ENCODE measurements around the gene STARD13.
"Not testable (repeated sequence)": the region's sequence is repeated elsewhere in the genome, so short reads cannot be mapped to it uniquely, and the experiment has no call there.

STARD13 gene

DNA sequence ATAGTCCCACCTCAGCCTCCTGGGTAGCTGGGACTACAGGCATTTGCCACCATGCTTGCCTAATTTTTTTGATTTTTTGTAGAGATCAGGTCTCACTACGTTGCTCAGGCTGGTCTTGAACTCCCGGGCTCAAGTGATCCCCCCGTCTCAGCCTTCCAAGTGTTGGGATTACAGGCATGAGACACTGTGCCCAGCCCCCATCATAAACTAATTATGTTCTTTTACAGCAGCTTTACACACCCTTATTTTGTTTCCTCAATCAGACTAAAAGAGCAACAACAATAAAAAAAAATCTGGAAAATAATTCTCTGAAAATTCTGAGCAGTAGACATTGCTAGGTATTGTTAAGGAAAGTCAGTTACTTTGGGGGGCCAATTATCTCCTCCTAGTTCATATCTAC, 35.7 kb downstream of the STARD13 start:
- no peak for DNase-seq

DNA sequence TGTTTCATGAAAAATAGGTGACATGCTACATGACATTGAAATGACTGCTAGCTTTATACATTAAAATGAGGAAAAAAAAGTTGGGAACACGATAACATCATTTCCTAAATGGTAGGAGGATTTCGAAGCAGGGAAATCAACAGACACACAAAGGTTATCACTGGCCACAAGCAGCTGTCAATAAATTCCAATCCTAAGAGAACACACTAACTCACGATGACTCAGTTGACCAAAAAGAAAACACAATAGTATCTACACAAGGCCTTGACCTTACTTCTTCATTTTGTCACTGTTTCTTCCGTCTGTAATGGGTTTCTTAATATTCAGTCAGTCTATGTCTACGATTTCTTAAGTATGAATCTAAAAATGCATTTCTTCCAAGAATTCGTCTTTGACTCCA, 36.5 kb downstream of the STARD13 start:
- DNase-seq, result no peak

DNA sequence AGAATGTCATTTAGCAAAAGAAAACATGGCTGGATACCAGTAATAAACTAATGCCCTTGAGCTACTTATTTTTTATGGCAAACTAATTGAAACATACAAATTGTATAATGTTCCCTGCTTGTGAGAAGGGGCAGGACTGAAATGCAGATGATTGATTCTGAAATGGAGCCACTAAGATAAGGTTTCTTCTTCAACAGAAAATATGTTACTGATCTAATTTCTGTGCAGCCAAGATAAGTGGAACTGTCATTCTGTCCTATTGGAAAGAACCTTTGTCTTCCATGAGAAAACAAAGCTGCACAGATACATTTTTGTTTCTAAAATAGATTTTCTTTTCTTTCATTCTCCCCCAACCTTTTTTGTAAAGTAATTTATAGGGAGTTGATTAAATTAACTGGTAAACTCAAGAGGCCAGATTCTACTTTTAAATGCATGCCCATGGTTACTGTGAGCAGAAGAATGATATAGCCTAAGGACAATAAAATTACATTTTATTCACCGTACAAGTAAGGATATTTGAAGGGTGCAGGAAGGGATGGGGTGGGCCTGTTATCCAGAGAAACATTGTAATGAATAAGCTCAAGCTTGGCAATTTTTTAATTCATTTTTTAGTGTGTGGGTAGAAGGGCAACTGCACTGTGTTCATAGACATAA, 39.9 kb downstream of the STARD13 start:
- DNase-seq, result no peak

DNA sequence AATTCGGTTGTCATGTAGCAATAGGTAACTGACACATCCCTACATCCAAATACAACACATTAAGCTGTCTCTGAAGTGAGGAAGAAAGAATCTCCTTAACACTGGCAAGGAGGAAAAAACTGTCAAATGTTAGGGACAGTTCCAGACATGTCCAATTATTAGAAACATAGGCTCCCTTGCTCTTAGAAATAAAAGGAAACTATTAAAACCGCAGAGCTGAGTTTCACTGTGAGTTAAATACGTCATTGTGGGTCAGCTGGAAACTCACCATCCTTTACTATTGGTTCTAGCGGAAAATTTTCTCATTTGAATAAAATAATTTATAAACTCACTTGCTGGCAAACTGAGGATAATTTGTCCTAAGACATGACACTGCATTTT, 40.7 kb downstream of the STARD13 start:
- DNase-seq, result no peak

DNA sequence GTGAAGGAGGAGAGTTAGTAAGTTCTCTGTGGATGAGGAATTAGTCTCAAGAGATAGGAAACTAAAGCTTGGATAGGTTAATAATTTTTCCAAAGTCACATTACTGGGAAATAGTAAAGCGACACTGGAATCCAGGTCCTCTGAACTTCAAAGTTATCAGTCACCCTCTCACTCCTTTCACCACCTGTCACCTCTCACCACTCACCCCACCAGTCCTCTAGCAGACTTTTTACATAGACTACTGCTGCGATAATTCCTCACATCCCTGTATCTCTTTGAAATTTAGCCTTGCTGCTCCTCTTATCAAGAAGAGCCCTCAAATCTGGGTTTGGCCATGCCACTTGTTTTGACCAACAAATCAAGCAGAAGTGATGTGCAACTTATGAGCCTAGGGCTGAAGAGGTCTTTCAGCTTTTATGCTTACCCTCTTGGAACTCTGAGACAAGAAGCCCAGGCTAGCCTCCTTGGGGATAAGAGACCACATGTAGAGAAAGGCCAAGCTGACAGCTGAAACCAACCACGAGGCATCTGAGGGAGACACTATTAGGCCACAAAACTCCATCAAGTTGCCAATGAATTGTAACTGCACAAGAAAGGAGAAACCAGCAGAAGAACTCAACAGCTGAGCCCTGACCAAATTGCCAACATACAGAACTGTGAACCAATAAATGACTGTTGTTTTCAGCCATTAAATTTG, 41.2 kb downstream of the STARD13 start:
- DNase-seq, result no peak

DNA sequence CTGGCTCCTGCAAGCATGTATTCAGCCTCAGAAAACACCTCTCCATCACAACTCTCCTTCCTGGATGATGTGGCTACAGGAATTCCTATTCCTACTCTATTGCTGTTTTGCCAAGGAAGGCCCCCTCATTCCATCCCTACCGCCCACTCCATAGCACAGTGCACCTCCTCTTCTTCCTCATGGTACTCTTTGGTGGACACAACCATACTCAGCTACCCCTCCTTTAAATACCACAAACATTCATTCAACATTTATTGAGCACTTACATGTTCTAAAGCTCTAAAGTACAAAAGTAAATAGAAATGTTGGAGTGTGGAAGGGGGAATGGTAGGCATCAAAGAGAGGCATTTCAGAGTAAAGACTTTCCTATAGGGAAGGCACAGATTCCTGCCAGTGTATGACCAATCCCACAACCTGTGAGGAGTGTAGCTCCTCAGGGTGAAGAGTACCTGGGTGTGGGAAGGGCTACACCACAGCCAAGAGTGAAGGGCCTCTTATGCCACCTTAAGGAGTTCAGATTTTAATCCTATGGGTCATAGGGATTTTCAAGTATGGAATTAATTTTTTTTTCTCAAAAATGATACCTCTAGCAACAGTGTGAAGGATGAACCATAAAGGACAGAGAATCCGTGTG, 42.5 kb downstream of the STARD13 start:
- no peak for DNase-seq

DNA sequence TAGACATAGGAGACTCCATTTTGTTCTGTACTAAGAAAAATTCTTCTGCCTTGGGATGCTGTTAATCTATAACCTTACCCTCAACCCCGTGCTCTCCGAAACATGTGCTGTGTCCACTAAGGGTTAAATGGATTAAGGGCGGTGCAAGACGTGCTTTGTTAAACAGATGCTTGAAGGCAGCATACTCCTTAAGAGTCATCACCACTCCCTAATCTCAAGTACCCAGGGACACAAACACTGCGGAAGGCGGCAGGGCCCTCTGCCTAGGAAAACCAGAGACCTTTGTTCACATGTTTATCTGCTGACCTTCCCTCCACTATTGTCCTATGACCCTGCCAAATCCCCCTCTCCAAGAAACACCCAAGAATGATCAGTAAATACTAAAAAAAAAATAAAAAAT, 43.2 kb downstream of the STARD13 start:
- DNase-seq, result not testable (repeated sequence)

DNA sequence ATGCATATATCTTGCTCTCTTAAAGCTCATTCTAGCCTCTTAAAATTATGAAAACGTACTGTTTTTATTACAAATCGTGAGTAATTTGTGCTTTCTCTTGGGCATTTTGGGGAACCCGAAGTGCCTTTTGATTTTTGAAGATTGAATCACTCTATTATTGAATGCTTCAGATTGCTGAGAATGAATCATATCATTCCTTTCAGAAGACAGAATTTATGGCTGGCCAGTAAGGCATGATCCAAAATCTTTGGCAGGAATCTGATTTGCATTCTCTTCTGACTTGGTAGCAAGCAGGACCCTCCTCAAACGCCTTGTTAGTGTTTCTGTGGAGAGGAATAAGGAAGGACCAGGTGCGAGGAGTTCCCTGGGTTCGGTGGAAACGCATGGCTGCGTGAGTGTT, 49.5 kb downstream of the STARD13 start:
- DNase-seq, result no peak

DNA sequence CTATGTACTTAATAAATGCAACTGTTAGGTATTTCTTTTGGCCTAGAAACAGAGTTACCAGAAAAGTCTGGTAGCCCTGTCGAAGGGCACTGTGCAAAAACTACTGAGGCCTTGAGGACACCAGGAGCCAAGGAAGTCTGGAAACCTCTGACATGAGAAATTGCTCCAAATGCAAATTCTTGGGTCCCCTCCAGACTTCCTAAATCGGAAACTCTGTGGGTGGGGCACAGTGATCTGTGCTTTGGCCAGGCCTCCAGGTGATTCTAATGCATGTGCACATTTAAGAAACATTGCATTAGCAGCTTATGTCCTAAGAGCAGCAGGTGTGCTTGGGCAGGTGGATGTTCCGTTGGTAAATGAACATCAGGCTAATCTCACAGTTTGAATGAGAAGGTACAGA, 50.0 kb downstream of the STARD13 start:
- DNase-seq, result no peak

DNA sequence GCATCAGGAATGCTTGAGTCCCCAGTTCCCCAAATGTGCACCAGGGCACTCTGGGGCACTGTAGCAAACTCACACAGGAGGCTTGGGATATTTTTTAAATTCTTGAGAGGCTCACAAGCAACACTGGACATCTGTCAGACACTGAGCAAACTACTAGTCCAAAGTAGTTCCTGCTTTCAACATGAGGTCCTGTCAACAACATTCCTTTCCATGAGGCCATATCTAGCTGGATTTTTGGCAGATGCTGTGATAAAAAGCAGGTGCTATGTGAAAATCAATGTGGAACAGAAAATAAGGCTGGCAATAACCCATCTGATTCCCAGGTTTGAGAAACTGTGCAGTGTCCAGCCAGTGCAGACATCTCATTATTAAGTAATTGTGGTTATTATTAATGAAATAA, 50.5 kb downstream of the STARD13 start:
- DNase-seq, result no peak

DNA sequence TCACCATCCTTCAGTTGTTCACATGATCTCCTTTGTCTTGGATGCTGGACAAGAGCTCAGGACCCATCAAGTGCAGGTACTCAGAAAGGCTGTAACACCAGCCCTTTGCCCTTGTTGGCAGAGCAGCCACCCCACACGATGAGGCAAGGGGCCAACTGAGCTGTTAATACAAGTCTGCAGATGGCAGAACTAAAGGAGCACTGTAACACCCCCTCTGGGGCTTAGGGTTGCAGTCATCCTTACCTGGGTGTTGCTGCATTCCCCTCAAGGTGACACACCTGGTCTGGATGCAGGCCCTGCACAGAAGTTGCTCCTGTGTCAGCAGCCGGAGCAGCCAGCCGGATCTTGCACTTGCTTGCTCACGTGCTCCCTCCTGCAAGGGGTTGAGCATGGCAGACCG, 52.0 kb downstream of the STARD13 start:
- DNase-seq, result no peak

DNA sequence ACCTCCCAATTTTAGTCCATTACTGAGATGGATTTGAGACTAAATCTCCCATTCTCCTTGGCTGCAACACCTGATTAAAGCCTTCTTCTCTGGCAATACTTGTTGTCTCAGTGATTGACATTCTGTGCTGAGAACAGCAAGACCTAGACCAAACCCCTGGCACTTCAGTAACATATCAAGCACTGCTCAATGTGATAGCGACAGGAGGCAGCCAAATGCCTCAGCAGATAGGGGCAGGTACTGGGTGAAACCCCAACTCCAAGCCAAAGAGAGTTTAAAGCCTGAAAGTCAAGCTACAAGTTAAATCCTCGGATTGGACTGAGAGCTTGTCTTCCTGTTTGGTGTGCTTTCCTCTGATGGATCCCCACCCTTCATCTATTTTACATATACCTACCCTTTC, 52.7 kb downstream of the STARD13 start:
- DNase-seq, result no peak

DNA sequence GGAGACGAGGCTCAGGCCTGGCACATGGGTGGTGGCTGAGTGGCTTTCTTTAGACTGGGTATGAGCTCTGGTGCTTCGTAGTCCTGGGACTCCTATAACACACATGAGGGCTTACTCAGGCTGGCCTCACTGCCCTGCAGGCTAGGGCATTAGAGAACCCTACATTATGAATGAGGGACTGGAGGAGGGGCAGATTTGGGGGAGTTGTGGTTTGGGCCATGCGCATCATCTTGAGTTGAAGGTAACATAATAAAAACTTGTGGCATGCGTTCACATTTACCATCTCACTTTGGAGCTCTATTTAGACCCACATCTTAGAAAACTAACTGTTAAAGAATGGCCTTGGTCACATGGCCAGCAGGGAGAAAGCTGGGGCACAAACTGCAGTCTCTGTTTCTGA, 54.2 kb downstream of the STARD13 start:
- DNase-seq, result no peak

DNA sequence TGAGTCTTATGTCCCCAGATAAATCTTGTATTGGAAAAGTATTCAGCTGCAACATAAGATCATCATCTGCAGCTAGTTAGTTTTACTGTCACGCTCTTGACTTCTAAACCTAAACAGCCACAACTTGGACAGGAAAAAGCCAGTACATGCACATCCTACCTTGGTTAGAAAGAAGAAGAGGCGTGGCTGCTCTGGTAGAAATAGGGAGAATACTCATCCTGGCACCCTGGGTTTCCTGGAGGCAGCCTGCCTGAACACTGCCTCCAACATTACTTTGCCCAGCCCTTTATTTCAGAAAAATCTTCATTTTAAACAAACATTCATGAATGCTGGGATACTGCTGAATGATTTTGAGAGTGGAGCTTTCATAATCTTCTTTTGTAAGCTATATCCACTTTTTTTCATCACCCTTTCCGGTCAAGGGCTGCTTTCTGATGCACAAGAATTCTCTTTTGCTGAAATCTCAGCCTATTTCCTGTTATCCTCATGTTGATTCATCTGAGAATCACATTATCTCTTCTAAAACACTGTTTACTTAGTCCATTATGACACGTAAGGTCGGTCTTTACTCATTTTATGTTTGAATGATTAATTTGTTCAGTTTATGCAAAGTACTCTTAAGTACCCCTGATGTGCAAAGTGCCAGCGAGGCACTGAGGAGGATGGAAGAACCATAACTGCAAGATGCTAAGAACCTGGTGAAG, 55.2 kb downstream of the STARD13 start:
- no peak for DNase-seq

DNA sequence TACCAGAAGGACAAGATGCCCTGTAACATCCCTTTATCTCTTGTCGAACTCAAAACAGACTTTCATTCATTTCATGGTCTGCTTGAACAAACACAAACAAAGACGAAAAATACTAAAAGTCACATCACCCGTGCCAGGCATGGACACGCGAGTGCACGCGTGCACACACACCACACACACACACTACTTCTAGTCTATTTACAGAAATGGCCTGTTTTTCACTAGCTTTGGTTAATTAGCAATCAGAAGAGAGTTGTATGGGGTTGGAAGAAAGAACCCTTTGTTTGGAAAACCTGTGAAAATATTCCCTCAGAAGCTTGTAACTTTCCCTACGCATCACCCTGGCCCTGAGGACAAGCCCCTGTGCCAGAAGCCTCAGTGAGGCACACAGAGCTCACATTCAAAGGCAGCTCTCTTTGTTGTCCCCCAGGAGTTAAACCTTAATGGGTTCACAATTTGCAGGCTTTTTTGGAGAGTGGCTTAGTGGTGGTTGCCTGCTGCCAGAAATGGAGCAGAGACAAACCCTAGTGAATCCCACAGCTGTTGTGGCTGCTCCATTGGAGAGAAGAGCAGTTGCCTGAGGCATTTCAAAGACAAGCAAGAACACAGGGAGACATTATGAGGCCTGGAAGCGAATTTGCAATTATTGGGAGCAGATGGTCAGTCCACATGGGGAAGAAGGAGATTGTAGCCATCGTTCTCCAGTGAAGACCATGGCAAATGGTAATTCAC, 55.9 kb downstream of the STARD13 start:
- no peak for DNase-seq

DNA sequence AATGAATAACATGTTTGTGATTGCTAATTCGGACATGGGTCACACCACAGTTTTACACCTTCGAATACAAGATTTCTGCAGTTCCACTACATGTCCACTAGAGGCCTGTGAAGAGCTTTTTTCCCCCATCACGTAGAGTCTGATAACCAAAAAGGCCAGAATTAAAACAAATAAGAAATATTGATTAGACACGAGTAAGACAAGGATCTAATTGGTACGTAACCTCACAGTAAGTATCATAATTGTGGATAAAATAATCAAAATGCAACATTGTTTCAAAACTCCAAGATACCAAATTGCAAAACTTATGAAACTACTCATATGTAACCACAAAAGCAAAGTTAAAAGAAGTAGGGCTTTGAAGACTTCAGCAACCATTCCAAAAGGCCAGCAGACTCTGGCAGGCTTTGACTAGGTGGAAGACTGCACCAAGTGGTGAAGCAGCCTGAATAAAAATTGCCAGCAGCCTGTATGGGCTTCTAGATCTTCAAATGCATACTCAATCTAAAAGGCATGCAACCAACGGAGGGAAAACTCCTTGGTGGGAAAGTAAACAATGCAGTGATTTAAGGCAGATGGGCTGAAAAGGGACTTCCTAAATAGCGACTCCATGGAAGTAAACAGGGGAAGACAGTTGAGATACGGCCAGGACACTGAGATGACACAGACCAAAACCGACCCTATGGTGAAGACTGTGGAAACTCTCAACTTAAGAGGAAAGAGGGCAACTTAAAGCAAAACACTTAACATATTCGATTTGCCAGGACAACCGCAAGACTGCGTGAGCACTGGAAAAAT, 56.7 kb downstream of the STARD13 start:
- DNase-seq, result no peak

DNA sequence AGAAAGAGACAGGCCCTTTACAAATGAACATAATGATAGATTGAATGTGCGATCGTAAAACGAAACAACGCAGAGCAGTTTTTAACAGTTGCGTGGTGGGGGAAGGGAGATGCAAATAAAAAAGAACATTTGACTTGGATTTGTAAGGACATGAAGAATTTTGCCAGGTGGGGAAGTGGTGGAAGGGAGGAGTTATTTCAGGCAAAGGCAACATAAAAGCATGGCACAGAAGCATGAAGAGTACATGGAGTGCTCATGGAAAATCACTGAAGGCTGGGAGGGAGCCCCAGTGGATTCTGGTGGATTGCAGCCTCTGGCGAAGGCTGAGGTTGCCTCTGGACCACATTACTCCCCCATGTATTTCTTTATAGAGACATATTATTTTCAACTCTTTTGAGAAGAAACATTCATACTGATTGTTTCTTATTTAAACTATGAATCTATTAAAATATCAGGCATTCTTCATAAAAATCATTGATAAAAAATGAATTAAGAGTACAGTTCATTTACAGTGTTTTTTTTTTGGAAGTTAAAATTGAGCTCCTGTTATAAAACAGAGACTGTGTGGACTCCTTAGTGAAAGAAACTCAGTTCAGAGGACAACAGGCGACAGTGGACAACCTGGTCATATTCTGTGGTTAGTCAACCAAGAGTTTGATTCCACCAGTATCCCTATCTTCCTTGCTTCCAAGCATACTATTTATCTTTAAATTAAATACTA, 57.5 kb downstream of the STARD13 start:
- no peak for DNase-seq

DNA sequence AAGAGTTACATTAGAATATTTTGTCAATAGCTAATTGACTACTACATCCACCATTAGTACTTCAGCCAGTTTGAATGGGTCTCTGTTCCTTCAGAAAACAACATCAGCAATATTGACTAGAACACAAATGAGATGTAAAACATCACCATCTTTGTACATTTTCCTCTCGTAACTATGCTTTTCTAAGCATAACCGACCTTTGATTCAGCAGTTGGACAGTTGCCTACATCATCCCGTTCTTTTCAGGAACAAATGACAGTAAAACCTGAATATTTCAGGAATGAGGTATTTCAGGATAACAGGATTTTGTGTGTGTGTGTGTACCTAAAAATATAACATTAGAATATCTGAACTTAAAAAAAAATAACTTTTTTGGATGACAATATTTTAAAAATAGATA, 60.9 kb downstream of the STARD13 start:
- no peak for DNase-seq

DNA sequence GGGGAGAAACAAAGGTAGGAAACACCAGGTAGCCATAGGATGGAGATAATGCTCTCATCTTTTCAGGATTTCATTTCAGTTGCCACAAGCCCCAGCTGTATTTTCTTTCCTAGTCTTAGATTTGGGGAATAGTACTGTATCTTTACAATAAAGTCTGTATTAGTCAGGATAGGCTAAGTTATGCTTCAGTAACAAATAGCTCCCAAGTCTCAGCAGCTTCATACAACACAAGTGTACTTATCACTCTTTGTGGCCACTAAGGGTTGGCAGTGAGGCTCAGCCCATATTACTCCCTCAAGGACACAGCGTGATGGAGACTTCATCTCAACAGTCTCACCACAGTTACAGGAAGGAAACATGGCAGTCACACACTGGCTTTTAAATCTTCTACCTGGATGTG, 61.4 kb downstream of the STARD13 start:
- no peak for DNase-seq

DNA sequence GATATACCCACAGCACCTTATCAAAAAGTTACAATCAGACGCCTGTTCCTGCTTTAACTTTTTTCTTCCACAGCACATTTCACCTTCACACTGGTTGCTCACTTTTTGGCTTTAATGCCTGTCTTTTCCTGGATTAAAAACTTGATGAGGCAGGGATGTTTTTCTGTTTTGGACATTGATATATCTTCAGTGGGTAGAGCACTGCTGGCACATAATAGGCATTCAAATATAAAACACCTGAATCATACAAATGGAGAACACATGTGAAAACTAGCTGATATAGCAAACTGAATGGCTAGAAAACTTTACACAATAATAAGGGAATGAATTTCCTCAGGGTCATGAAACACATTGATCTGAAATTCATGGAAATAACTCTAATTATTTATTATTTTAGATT, 65.6 kb downstream of the STARD13 start:
- no peak for DNase-seq

DNA sequence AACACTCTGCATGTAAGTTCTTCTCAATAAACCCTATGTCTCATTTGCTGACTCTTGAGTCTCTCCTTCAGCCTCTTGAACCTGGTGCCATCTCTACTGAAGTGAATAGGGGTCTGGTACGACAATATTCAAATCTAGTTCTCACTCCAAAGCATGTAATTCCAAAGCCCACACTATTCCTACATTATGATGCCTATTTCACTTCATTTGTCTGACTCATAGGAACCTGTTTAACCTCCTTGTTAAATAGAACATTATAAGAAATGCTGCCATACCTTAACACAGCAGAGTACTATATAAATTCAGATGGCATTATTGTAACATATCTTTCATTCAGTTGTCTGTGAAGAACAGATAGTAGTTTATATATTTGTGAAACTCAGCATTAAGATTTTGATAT, 67.1 kb downstream of the STARD13 start:
- no peak for DNase-seq

DNA sequence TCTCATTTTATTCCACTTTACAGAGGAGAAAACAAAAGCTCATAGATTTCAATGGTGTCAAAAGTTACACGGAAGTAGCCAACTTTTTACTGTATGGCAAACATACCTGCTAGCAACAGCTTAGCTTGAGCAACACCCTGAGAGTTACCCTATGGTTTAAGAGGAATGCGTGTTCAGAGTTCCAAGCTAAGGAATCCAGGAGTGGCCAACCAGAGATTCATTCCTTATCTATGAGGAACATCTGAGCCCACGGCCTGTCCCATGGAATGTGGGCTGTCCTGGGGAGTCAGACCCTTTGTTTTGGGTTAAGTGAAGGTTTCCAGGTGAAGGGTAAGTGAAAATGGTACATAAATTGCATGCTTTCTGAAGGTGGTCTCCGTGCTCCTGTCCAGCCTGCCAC, 67.5 kb downstream of the STARD13 start:
- DNase-seq, result no peak
